HL-60 (cell line): ENCODE results near the gene FMOD.
"Not testable (repeated sequence)": the region's sequence is repeated elsewhere in the genome, so short reads cannot be mapped to it uniquely, and the experiment has no call there.

Source experiments
- DNase-seq, 2 experiments: peaks; one replicate each; pipeline ENCODE4 v3.0.0-alpha.2; 2010 to 2020; ENCODE audit warnings: low read depth in 1 of 2, low spot score in 1 of 2
- H3K27ac ChIP-seq: fragments of 250-450 bp; sonication (Bioruptor Pico); replicated peaks from 2 replicates; pipeline ENCODE4 v1.5.1; 2020; ENCODE audit warnings: mild to moderate bottlenecking, moderate library complexity
- H3K27me3 ChIP-seq: fragments of 250-450 bp; sonication (Bioruptor Pico); 2 replicates; pipeline ENCODE4 v1.5.1; 2021; ENCODE audit warnings: mild to moderate bottlenecking, moderate library complexity; ENCODE audit not compliant: insufficient read depth, poor library complexity, severe bottlenecking
- H3K4me3 ChIP-seq: replicated peaks from 2 replicates; pipeline ENCODE4 v1.5.1; 2011; ENCODE audit warnings: mild to moderate bottlenecking, control low read depth, low read length; ENCODE audit not compliant: insufficient read depth
- GABPA ChIP-seq: IDR thresholded peaks from 2 replicates; pipeline ENCODE4 v1.6.1; 2012; ENCODE audit warnings: low read depth
- POLR2AphosphoS5 ChIP-seq: IDR thresholded peaks from 2 replicates; pipeline ENCODE4 v1.6.1; 2012; ENCODE audit warnings: low read depth
- SPI1 ChIP-seq: IDR thresholded peaks from 2 replicates; pipeline ENCODE4 v1.6.1; 2012; ENCODE audit warnings: low read depth, mild to moderate bottlenecking, borderline replicate concordance
- TF ChIP-seq, protein P1 (sequence below): IDR thresholded peaks from 2 replicates; pipeline ENCODE4 v1.6.1; 2012; ENCODE audit warnings: low read depth; ENCODE audit not compliant: insufficient replicate concordance
- TF ChIP-seq, protein P2 (sequence below): IDR thresholded peaks from one replicate; pipeline ENCODE4 v1.5.1; 2011; ENCODE audit warnings: low read length, control low read depth, inconsistent platforms; ENCODE audit not compliant: insufficient read depth

Gene FMOD

DNA sequence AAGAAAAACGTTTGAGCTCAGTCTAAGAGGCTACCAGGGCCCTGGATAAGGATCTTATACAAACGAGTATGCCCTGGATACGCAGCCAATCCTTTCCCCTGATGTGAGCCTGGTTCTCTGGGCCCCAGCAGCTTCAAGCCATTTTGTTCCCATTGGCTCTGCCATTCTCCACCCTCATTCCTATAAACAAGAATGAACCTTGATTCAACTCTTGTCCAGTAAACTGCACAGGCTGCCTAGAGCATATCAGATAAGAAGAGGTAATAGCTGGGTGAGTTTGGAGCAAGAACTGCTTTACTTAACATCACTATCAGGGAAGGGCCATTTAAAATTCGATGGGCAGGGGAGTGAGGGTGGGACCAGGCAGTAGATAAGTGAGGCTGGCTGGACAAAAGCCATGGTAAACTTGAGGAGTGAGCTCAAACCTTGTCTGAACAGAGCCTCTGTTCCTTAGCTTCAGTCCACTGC is 34.3 kb downstream of the FMOD start:
- H3K27ac ChIP-seq, result no peak overlapping the region
- no peak for DNase-seq

DNA sequence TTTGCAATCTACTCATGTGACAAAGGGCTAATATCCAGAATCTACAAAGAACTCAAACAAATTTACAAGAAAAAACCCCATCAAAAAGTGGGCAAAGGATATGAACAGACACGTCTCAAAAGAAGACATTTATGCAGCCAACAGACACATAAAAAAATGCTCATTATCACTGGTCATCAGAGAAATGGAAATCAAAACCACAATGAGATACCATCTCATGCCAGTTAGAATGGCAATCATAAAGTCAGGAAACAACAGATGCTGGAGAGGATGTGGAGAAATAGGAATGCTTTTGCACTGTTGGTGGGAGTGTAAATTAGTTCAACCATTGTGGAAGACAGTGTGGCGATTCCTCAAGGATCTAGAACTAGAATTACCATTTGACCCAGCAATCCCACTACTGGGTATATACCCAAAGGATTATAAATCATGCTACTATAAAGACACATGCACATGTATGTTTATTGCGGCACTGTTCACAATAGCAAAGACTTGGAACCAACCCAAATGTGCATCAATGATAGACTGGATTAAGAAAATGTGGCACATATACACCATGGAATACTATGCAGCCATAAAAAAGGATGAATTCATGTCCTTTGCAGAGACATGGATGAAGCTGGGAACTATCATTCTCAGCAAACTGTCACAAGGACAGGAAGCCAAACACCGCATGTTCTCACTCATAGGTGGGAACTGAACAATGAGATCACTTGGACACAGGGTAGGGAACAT is 36.7 kb downstream of the FMOD start:
- not testable (repeated sequence) for H3K27ac ChIP-seq, H3K27me3 ChIP-seq, H3K4me3 ChIP-seq, DNase-seq

More for the DNA sequence above, 34.3 kb downstream of the FMOD start:
- Histone ChIP-seq H3K27me3 (no peaks in the 10 kb centered on the region), H3K4me3 (no peak overlapping the region)
- no peak for TF ChIP-seq SPI1
- TF ChIP-seq, protein P1, sequence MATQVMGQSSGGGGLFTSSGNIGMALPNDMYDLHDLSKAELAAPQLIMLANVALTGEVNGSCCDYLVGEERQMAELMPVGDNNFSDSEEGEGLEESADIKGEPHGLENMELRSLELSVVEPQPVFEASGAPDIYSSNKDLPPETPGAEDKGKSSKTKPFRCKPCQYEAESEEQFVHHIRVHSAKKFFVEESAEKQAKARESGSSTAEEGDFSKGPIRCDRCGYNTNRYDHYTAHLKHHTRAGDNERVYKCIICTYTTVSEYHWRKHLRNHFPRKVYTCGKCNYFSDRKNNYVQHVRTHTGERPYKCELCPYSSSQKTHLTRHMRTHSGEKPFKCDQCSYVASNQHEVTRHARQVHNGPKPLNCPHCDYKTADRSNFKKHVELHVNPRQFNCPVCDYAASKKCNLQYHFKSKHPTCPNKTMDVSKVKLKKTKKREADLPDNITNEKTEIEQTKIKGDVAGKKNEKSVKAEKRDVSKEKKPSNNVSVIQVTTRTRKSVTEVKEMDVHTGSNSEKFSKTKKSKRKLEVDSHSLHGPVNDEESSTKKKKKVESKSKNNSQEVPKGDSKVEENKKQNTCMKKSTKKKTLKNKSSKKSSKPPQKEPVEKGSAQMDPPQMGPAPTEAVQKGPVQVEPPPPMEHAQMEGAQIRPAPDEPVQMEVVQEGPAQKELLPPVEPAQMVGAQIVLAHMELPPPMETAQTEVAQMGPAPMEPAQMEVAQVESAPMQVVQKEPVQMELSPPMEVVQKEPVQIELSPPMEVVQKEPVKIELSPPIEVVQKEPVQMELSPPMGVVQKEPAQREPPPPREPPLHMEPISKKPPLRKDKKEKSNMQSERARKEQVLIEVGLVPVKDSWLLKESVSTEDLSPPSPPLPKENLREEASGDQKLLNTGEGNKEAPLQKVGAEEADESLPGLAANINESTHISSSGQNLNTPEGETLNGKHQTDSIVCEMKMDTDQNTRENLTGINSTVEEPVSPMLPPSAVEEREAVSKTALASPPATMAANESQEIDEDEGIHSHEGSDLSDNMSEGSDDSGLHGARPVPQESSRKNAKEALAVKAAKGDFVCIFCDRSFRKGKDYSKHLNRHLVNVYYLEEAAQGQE, result no peak
- TF ChIP-seq GABPA, result no peak
- no peak for TF ChIP-seq POLR2AphosphoS5

DNA sequence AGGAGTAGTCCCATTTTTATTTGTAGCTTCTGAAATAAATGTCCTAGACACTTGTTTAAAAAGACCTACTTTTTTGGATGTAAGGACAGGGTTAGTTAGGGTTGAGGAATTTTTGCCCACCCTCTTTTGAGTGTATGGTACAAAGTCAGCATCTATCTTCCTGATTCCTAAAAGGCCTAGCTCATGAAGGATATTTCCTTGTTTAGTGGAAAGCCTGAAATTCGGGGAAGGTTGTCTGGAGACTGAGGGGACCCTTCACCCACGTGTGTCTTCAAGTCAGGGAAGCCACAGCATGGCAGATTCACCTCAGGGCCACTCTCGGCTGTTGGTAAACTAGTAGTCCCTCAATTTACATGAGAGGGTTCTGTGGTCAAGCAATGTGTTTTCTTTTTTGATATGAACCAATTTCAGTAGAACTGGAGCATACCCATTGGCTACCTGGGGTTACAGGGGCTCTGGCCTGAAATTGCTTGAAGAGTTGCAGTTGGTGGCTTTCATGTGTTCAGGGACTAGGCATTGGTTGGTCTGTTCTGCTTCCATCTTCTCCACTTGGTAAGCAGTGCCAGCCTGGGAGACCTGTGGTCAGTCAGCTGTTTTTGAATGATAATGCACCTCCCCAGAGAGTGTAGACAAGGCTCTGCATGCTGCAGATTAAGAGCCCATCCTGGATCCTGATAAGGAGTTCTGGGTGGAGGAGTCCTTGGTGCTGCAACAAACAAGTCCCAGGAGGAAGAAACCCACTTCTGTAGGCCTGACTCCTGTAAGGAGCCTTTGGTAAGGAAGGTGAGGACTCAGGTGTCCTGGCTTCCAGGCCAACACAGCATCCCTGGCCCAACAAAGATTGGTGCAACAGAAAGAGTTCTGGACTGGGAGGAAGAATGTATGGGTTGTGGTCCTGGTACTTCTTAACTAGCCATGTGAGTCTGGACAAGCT is 39.3 kb downstream of the FMOD start:
- no peak overlapping the region for H3K27ac ChIP-seq
- no peaks in the 10 kb centered on the region for H3K27me3 ChIP-seq
- no peak for TF ChIP-seq SPI1
- no peak for TF ChIP-seq GABPA
- TF ChIP-seq, protein P2, sequence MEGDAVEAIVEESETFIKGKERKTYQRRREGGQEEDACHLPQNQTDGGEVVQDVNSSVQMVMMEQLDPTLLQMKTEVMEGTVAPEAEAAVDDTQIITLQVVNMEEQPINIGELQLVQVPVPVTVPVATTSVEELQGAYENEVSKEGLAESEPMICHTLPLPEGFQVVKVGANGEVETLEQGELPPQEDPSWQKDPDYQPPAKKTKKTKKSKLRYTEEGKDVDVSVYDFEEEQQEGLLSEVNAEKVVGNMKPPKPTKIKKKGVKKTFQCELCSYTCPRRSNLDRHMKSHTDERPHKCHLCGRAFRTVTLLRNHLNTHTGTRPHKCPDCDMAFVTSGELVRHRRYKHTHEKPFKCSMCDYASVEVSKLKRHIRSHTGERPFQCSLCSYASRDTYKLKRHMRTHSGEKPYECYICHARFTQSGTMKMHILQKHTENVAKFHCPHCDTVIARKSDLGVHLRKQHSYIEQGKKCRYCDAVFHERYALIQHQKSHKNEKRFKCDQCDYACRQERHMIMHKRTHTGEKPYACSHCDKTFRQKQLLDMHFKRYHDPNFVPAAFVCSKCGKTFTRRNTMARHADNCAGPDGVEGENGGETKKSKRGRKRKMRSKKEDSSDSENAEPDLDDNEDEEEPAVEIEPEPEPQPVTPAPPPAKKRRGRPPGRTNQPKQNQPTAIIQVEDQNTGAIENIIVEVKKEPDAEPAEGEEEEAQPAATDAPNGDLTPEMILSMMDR, result no peak
- TF ChIP-seq POLR2AphosphoS5, result no peak
- TF ChIP-seq, protein P1, result no peak
- no peak overlapping the region for H3K4me3 ChIP-seq
- DNase-seq, result no peak

DNA sequence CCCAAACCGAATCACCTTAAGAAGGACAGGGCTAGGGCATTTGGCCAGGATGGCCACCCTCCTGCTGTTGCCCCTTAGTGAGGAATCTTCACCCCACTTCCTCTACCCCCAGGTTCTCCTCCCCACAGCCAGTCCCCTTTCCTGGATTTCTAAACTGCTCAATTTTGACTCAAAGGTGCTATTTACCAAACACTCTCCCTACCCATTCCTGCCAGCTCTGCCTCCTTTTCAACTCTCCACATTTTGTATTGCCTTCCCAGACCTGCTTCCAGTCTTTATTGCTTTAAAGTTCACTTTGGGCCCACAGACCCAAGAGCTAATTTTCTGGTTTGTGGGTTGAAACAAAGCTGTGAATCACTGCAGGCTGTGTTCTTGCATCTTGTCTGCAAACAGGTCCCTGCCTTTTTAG is 42.0 kb downstream of the FMOD start:
- DNase-seq, result no peak
- no peak overlapping the region for H3K27ac ChIP-seq
- H3K4me3 ChIP-seq, result no peak overlapping the region
- no peaks in the 10 kb centered on the region for H3K27me3 ChIP-seq
- TF ChIP-seq, protein P2, result no peak
- TF ChIP-seq, protein P1, result no peak
- no peak for TF ChIP-seq GABPA
